ENCODE results near the gene MSH3. TPM values are rescaled to one million over a fixed set of nuclear protein-coding genes. Genes with fewer than 3 reads are reported as not detected.
"Not testable (repeated sequence)": the region's sequence is repeated elsewhere in the genome, so short reads cannot be mapped to it uniquely, and the experiment has no call there.

Gene MSH3
- total RNA-seq, 2 experiments from 2014 or later = 23.2 to 23.6 TPM

- Mint-ChIP-seq H3K27me3 (no peaks in the 10 kb centered on the region), H3K4me3 (no peak overlapping the region), H3K36me3 (peaks cover 31% of the 10 kb centered on the region), H3K27ac (no peak overlapping the region), H3K9me3 (peaks cover 3% of the 10 kb centered on the region), H3K4me1 (ENCODE audit: low read depth) (peaks cover 19% of the 10 kb centered on the region)
- POLR2A ChIA-PET = no interaction called here
- no peak for DNase-seq
- intact Hi-C loops (cut with micrococcal nuclease) = no loop called here
- CTCF ChIA-PET = interaction anchor here (1.0 to 2.1 kb wide), 3 partner anchors 27 to 393 kb away, joined by 3 to 6 read pairs (median 3); no protein-coding TSS in a partner anchor
These were observed 60.3 kb downstream of the MSH3 start for GRCh38 chr5:80714570-80715298.

- Mint-ChIP-seq H3K36me3 (peaks cover 36% of the 10 kb centered on the region), H3K4me3 (no peak overlapping the region), H3K4me1 (ENCODE audit: low read depth) (peaks cover 10% of the 10 kb centered on the region), H3K27ac (no peak overlapping the region), H3K27me3 (no peaks in the 10 kb centered on the region), H3K9me3 (peaks cover 10% of the 10 kb centered on the region)
- intact Hi-C loops (cut with micrococcal nuclease) = no loop called here
- DNase-seq = no peak
- ChIA-PET POLR2A (no interaction called here), CTCF (interaction anchor here (1.1 to 1.3 kb wide), 2 partner anchors 57 to 392 kb away, joined by 3 read pairs; no protein-coding TSS in a partner anchor)
These were observed 61.4 kb downstream of the MSH3 start for GRCh38 chr5:80715887-80716286.

GRCh38 chr5:80720181-80720580 lies 65.7 kb downstream of the MSH3 start:
- POLR2A ChIA-PET = no interaction called here
- Mint-ChIP-seq H3K27me3 (no peaks in the 10 kb centered on the region), H3K36me3 (peaks cover 43% of the 10 kb centered on the region), H3K4me3 (no peak overlapping the region), H3K27ac (no peak overlapping the region), H3K9me3 (peaks cover 10% of the 10 kb centered on the region), H3K4me1 (ENCODE audit: low read depth) (no peaks in the 10 kb centered on the region)
- DNase-seq = no peak
- CTCF ChIA-PET = no interaction called here
- intact Hi-C loops (cut with micrococcal nuclease) = no loop called here

- Mint-ChIP-seq H3K27ac (no peak overlapping the region), H3K4me1 (ENCODE audit: low read depth) (no peaks in the 10 kb centered on the region), H3K36me3 (peaks cover 52% of the 10 kb centered on the region), H3K27me3 (no peaks in the 10 kb centered on the region), H3K4me3 (no peak overlapping the region), H3K9me3 (peaks cover 10% of the 10 kb centered on the region)
- POLR2A ChIA-PET = no interaction called here
- CTCF ChIA-PET = no interaction called here
- intact Hi-C loops (cut with micrococcal nuclease) = no loop called here
- DNase-seq = no peak
These were observed 68.5 kb downstream of the MSH3 start for GRCh38 chr5:80722916-80723315.

GRCh38 chr5:80725446-80725845 lies 71.0 kb downstream of the MSH3 start:
- ChIA-PET POLR2A (interaction anchor here (0.7 kb wide), 1 partner anchor 13 kb away, joined by 3 read pairs; no protein-coding TSS in a partner anchor), CTCF (no interaction called here)
- Mint-ChIP-seq H3K27me3 (no peaks in the 10 kb centered on the region), H3K36me3 (peaks cover 45% of the 10 kb centered on the region), H3K4me3 (no peak overlapping the region), H3K27ac (no peak overlapping the region), H3K9me3 (no peaks in the 10 kb centered on the region), H3K4me1 (ENCODE audit: low read depth) (no peaks in the 10 kb centered on the region)
- DNase-seq = no peak
- intact Hi-C loops (cut with micrococcal nuclease) = no loop called here

GRCh38 chr5:80736730-80737129 lies 82.3 kb downstream of the MSH3 start:
- Mint-ChIP-seq H3K27ac (no peak overlapping the region), H3K36me3 (peaks cover 29% of the 10 kb centered on the region), H3K27me3 (no peaks in the 10 kb centered on the region), H3K9me3 (no peaks in the 10 kb centered on the region), H3K4me3 (no peak overlapping the region), H3K4me1 (ENCODE audit: low read depth) (peaks cover 23% of the 10 kb centered on the region)
- DNase-seq = no peak
- intact Hi-C loops (cut with micrococcal nuclease) = no loop called here
- ChIA-PET CTCF (no interaction called here), POLR2A (no interaction called here)

GRCh38 chr5:80738466-80738865 lies 84.0 kb downstream of the MSH3 start:
- no peak for DNase-seq
- Mint-ChIP-seq H3K9me3 (no peaks in the 10 kb centered on the region), H3K4me3 (no peak overlapping the region), H3K36me3 (peaks cover 33% of the 10 kb centered on the region), H3K27ac (no peak overlapping the region), H3K27me3 (no peaks in the 10 kb centered on the region), H3K4me1 (ENCODE audit: low read depth) (peaks cover 26% of the 10 kb centered on the region)
- intact Hi-C loops (cut with micrococcal nuclease) = no loop called here
- ChIA-PET CTCF (interaction anchor here (0.6 kb wide), 1 partner anchor 53 kb away, joined by 3 read pairs; no protein-coding TSS in a partner anchor), POLR2A (interaction anchor here (0.6 kb wide), 1 partner anchor 13 kb away, joined by 3 read pairs; no protein-coding TSS in a partner anchor)

- POLR2A ChIA-PET = interaction anchor here (1.1 kb wide), 1 partner anchor 309 kb away, joined by 3 read pairs; no protein-coding TSS in a partner anchor
- intact Hi-C loops (cut with micrococcal nuclease) = no loop called here
- no peak overlapping the region for H3K4me3 Mint-ChIP-seq
- H3K36me3 Mint-ChIP-seq = peaks cover 35% of the 10 kb centered on the region
- H3K27ac Mint-ChIP-seq = no peak overlapping the region
- no peaks in the 10 kb centered on the region for H3K9me3 Mint-ChIP-seq
- H3K27me3 Mint-ChIP-seq = no peaks in the 10 kb centered on the region
- DNase-seq = no peak
- peaks cover 26% of the 10 kb centered on the region for H3K4me1 Mint-ChIP-seq (ENCODE audit: low read depth)
- CTCF ChIA-PET = interaction anchor here (0.6 to 1.5 kb wide), 2 partner anchors 12 to 54 kb away, joined by 3 read pairs; no protein-coding TSS in a partner anchor
These were observed 84.6 kb downstream of the MSH3 start for GRCh38 chr5:80739057-80739456.

- peaks cover 37% of the 10 kb centered on the region for H3K36me3 Mint-ChIP-seq
- H3K9me3 Mint-ChIP-seq = no peaks in the 10 kb centered on the region
- H3K27ac Mint-ChIP-seq = no peak overlapping the region
- no peak for DNase-seq
- CTCF ChIA-PET = interaction anchor here (1.5 kb wide), 1 partner anchor 12 kb away, joined by 3 read pairs; no protein-coding TSS in a partner anchor
- H3K4me3 Mint-ChIP-seq = no peak overlapping the region
- intact Hi-C loops (cut with micrococcal nuclease) = no loop called here
- peaks cover 26% of the 10 kb centered on the region for H3K4me1 Mint-ChIP-seq (ENCODE audit: low read depth)
- POLR2A ChIA-PET = interaction anchor here (1.1 kb wide), 1 partner anchor 309 kb away, joined by 3 read pairs; no protein-coding TSS in a partner anchor
- no peaks in the 10 kb centered on the region for H3K27me3 Mint-ChIP-seq
These were observed 85.0 kb downstream of the MSH3 start for GRCh38 chr5:80739496-80739895.

GRCh38 chr5:80739898-80740297 lies 85.4 kb downstream of the MSH3 start:
- DNase-seq = no peak
- intact Hi-C loops (cut with micrococcal nuclease) = no loop called here
- H3K27me3 Mint-ChIP-seq = no peaks in the 10 kb centered on the region
- H3K4me3 Mint-ChIP-seq = no peak overlapping the region
- H3K9me3 Mint-ChIP-seq = no peaks in the 10 kb centered on the region
- peaks cover 37% of the 10 kb centered on the region for H3K36me3 Mint-ChIP-seq
- ChIA-PET POLR2A (interaction anchor here (0.6 to 1.1 kb wide), 2 partner anchors 11 to 309 kb away, joined by 3 to 4 read pairs; no protein-coding TSS in a partner anchor), CTCF (interaction anchor here (1.5 kb wide), 1 partner anchor 11 kb away, joined by 3 read pairs; no protein-coding TSS in a partner anchor)
- no peak overlapping the region for H3K27ac Mint-ChIP-seq
- H3K4me1 Mint-ChIP-seq (ENCODE audit: low read depth) = peaks cover 29% of the 10 kb centered on the region

- H3K27me3 Mint-ChIP-seq; DNase-seq; intact Hi-C loops (cut with micrococcal nuclease); H3K4me3 Mint-ChIP-seq; H3K27ac Mint-ChIP-seq; H3K9me3 Mint-ChIP-seq: not testable (repeated sequence)
- Mint-ChIP-seq H3K4me1 (ENCODE audit: low read depth) (peaks cover 29% of the 10 kb centered on the region), H3K36me3 (peaks cover 41% of the 10 kb centered on the region)
- CTCF ChIA-PET = interaction anchor here (1.5 kb wide), 1 partner anchor 11 kb away, joined by 3 read pairs; no protein-coding TSS in a partner anchor
- POLR2A ChIA-PET = interaction anchor here (0.6 kb wide), 1 partner anchor 12 kb away, joined by 4 read pairs; no protein-coding TSS in a partner anchor
These were observed 86.0 kb downstream of the MSH3 start for GRCh38 chr5:80740488-80740887.

- DNase-seq = no peak
- ChIA-PET POLR2A (no interaction called here), CTCF (interaction anchor here (0.8 to 1.0 kb wide), 2 partner anchors 26 to 367 kb away, joined by 3 to 4 read pairs; no protein-coding TSS in a partner anchor)
- Mint-ChIP-seq H3K36me3 (peaks cover 43% of the 10 kb centered on the region), H3K4me3 (no peak overlapping the region), H3K27ac (no peak overlapping the region), H3K4me1 (ENCODE audit: low read depth) (peaks cover 29% of the 10 kb centered on the region), H3K27me3 (no peaks in the 10 kb centered on the region), H3K9me3 (no peaks in the 10 kb centered on the region)
- intact Hi-C loops (cut with micrococcal nuclease) = no loop called here
These were observed 86.5 kb downstream of the MSH3 start for GRCh38 chr5:80740999-80741398.
